ENCODE data around the gene PHC3. TPM values are rescaled to one million over a fixed set of nuclear protein-coding genes. Genes with fewer than 3 reads are reported as not detected.

The PHC3 gene
- total RNA-seq, 2 experiments from 2014 or later, result 143 to 150 TPM

DNA sequence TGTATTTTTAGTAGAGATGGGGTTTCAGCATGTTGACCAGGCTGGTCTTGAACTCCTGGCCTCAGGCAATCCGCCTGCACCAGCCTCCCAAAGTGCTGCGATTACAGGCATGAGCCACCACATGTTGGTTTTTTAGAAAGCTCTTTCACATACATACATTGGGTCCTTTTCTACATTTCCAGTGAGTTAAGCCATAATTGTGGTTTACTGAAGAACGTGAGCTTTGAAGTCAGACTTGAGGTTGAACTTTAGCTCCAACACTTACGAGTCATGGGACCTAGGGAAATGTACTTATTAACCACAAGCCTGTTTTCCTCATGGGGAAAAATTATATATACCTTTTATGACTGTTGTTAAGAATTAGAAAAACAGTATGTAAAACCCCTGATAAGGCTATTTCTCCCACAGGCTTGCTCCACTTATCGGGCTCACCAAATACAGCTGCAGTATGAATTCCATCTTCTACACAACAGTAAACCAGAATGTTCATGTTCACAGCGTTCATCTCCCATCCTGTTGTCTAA is 104.8 kb downstream of the PHC3 start:
- Mint-ChIP-seq H3K4me3 (no peak overlapping the region), H3K36me3 (ENCODE audit: low read depth) (peaks cover 29% of the 10 kb centered on the region), H3K27ac (no peak overlapping the region), H3K27me3 (no peaks in the 10 kb centered on the region), H3K4me1 (ENCODE audit: low read depth) (peaks cover 5% of the 10 kb centered on the region), H3K9me3 (peaks cover 3% of the 10 kb centered on the region)
- no peaks in the 10 kb centered on the region for H3K9me3 ChIP-seq (ENCODE audit: control insufficient read depth in 1 of 2, insufficient read depth in 1 of 2, low read length in 2 of 2)
- ATAC-seq (ENCODE audit: poor library complexity), result no peak
- H3K4me1 ChIP-seq (ENCODE audit: insufficient read depth, low read length), result no peaks in the 10 kb centered on the region
- intact Hi-C loops (cut with DNase I, micrococcal nuclease), result no loop called here
- H3K4me3 ChIP-seq (ENCODE audit: low read length), result no peak overlapping the region
- H3K27me3 ChIP-seq (ENCODE audit: control insufficient read depth in 1 of 2, insufficient read depth in 2 of 2, low read length in 2 of 2), result no peaks in the 10 kb centered on the region
- TF ChIP-seq, protein P1, sequence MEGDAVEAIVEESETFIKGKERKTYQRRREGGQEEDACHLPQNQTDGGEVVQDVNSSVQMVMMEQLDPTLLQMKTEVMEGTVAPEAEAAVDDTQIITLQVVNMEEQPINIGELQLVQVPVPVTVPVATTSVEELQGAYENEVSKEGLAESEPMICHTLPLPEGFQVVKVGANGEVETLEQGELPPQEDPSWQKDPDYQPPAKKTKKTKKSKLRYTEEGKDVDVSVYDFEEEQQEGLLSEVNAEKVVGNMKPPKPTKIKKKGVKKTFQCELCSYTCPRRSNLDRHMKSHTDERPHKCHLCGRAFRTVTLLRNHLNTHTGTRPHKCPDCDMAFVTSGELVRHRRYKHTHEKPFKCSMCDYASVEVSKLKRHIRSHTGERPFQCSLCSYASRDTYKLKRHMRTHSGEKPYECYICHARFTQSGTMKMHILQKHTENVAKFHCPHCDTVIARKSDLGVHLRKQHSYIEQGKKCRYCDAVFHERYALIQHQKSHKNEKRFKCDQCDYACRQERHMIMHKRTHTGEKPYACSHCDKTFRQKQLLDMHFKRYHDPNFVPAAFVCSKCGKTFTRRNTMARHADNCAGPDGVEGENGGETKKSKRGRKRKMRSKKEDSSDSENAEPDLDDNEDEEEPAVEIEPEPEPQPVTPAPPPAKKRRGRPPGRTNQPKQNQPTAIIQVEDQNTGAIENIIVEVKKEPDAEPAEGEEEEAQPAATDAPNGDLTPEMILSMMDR (IDR thresholded peaks at IDR 0.05), result no peak
- no peaks in the 10 kb centered on the region for H3K36me3 ChIP-seq (ENCODE audit: insufficient read depth, low read length)
- H3K27ac ChIP-seq (ENCODE audit: low read depth in 1 of 2, low read length in 2 of 2), result no peak overlapping the region
- ChIA-PET POLR2A (no interaction called here), CTCF (no interaction called here)
- no peak for DNase-seq

DNA sequence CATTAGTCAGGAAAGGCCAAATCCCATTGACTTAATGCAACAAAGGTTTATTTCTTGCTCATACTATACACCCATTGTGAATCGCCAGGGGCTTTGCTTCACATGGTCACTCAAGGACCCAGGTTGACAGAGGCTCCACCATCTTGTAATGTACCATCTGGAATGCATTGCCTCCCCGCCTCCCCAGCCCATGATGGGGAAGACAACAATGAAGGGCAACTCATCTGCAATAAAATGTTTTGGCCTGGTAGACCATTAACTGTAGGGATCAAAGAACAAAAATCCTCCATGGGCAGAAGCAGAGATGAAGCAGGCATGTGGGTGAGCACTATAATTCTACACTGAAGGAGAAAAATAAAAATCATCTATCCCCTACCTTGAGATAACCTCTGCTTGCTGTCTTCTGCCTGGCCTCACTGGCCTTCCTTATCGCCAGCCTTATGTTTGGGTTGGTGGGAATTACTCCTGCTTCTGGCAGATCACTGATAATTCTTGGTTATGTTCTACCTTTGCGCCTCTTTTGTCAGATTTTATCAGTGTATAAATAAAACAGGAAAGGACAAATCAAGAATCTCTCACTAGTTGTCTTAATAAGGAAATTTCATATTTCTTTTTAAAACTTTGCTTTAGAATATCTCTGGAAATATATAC is 106.0 kb downstream of the PHC3 start:
- CTCF ChIA-PET, result no interaction called here
- intact Hi-C loops (cut with DNase I, micrococcal nuclease), result no loop called here
- H3K27ac Mint-ChIP-seq, result no peak overlapping the region

DNA sequence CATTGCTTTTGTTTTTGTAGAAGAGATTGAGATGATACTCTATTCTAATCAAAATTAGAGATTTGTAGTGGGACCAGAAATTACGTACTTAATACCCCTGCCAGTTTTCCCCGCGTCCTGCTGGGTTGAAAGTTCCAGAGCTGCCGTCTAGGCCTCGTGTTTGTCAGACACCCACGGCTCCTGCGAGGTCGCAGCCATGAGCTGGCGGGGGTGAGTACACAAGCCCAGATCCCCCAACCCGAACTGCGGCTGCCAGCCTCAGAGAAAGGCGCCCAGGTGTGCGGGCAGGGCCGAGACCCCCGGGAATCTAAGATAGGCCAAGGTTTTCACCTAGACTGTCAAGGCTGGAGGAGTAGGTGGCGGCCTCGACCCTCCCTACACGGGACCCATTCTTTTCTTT is 117.4 kb downstream of the PHC3 start:
- Mint-ChIP-seq H3K4me1 (ENCODE audit: low read depth) (no peaks in the 10 kb centered on the region), H3K4me3 (no peak overlapping the region), H3K27me3 (no peaks in the 10 kb centered on the region), H3K27ac (no peak overlapping the region), H3K9me3 (no peaks in the 10 kb centered on the region), H3K36me3 (ENCODE audit: low read depth) (no peaks in the 10 kb centered on the region)
- Histone ChIP-seq H3K36me3 (ENCODE audit: insufficient read depth, low read length) (no peaks in the 10 kb centered on the region), H3K27ac (ENCODE audit: low read depth in 1 of 2, low read length in 2 of 2) (no peak overlapping the region), H3K4me3 (ENCODE audit: low read length) (no peak overlapping the region), H3K4me1 (ENCODE audit: insufficient read depth, low read length) (no peaks in the 10 kb centered on the region), H3K27me3 (ENCODE audit: control insufficient read depth in 1 of 2, insufficient read depth in 2 of 2, low read length in 2 of 2) (no peaks in the 10 kb centered on the region), H3K9me3 (ENCODE audit: control insufficient read depth in 1 of 2, insufficient read depth in 1 of 2, low read length in 2 of 2) (peaks cover 0 to 5% of the 10 kb centered on the region in 2 experiments)
- CTCF ChIA-PET, result no interaction called here
- no peak for DNase-seq
- intact Hi-C loops (cut with DNase I, micrococcal nuclease), result no loop called here
- POLR2A ChIA-PET, result no interaction called here
- TF ChIP-seq, protein P1 (IDR thresholded peaks at IDR 0.05), result no peak
- no peak for ATAC-seq (ENCODE audit: poor library complexity)

More for the DNA sequence above, 106.0 kb downstream of the PHC3 start:
- Mint-ChIP-seq H3K4me3 (no peak overlapping the region), H3K4me1 (ENCODE audit: low read depth) (peaks cover 5% of the 10 kb centered on the region), H3K27me3 (no peaks in the 10 kb centered on the region), H3K36me3 (ENCODE audit: low read depth) (peaks cover 17% of the 10 kb centered on the region), H3K9me3 (peaks cover 3% of the 10 kb centered on the region)
- no peaks in the 10 kb centered on the region for H3K36me3 ChIP-seq (ENCODE audit: insufficient read depth, low read length)
- no peak overlapping the region for H3K27ac ChIP-seq (ENCODE audit: low read depth in 1 of 2, low read length in 2 of 2)
- no peaks in the 10 kb centered on the region for H3K4me1 ChIP-seq (ENCODE audit: insufficient read depth, low read length)
- DNase-seq (no peak), ATAC-seq (ENCODE audit: poor library complexity) (no peak)
- H3K9me3 ChIP-seq (ENCODE audit: control insufficient read depth in 1 of 2, insufficient read depth in 1 of 2, low read length in 2 of 2), result peaks cover 6% of the 10 kb centered on the region in 2 experiments
- POLR2A ChIA-PET, result no interaction called here
- H3K4me3 ChIP-seq (ENCODE audit: low read length), result no peak overlapping the region
- TF ChIP-seq, protein P1 (IDR thresholded peaks at IDR 0.05), result no peak
- H3K27me3 ChIP-seq (ENCODE audit: control insufficient read depth in 1 of 2, insufficient read depth in 2 of 2, low read length in 2 of 2), result no peaks in the 10 kb centered on the region
